ENCODE results near the gene DEAF1.

GRCh38 chr11:727281-727701 lies 32.3 kb upstream of the DEAF1 start:
- TF ChIP-seq SUZ12 (IDR thresholded peaks at IDR 0.05) (no peak), FOXM1 (IDR thresholded peaks at IDR 0.05; ENCODE audit: borderline replicate concordance) (no peak), FOXK2 (IDR thresholded peaks at IDR 0.05) (no peak), ARNT (IDR thresholded peaks at IDR 0.05) (no peak)

All from HEK293T (cell line).